Esophagus squamous epithelium (tissue), 5 donors: ENCODE measurements around the gene GABRB1. TPM values are rescaled to one million over a fixed set of nuclear protein-coding genes. Genes with fewer than 3 reads are reported as not detected.

Experiments used
- DNase-seq: peaks from one replicate; lab custom pipeline; 2025; lab: John Stamatoyannopoulos, UW
- H3K27ac ChIP-seq, 4 donors: fragments of 200-600 bp; sonication (generic); one replicate each; pipeline ENCODE4 v1.5.1; 2016 to 2019; ENCODE audit warnings: mild to moderate bottlenecking in 1 of 4
- H3K27me3 ChIP-seq, 4 donors: fragments of 200-600 bp; sonication (generic); 1 replicate in 3 of 4; 2 replicates in 1 of 4; pipeline versions ENCODE4 v1.5.1 to v1.6.0; 2017 to 2021; ENCODE audit warnings: antibody characterized with exemption in 1 of 4
- H3K36me3 ChIP-seq, 3 donors: fragments of 200-600 bp; sonication (generic); one replicate each; pipeline ENCODE4 v1.5.1; 2016 to 2019
- H3K4me1 ChIP-seq, 3 donors: fragments of 200-600 bp; sonication (generic); one replicate each; pipeline ENCODE4 v1.5.1; 2017 to 2019
- H3K4me3 ChIP-seq, 4 donors: fragments of 200-600 bp; sonication (generic); 1 replicate in 3 of 4; 2 replicates in 1 of 4; pipeline ENCODE4 v1.5.1; 2016 to 2019; ENCODE audit warnings: mild to moderate bottlenecking in 2 of 4, moderate library complexity in 1 of 4
- H3K9me3 ChIP-seq, 3 donors: fragments of 200-600 bp; sonication (generic); one replicate each; pipeline ENCODE4 v1.5.1; 2016 to 2019
- POLR2A ChIP-seq, 4 donors: fragments of 450-650 bp; IDR thresholded peaks; one replicate each; pipeline ENCODE4 v1.6.1; 2017; ENCODE audit warnings: antibody characterized with exemption in 4 of 4, mild to moderate bottlenecking in 4 of 4, moderate library complexity in 3 of 4
- WGBS, 2 donors: methylation state at CpG; one replicate each; pipeline ENCODE4 v1.1.5; 2018; 5-methylcytosine and 5-hydroxymethylcytosine counted together
- intact Hi-C: fragments of 100-400 bp; cut with DNase I; formaldehyde crosslinking; loops from one replicate; pipeline ENCODE4 v1.15.0; 2022
- total RNA-seq, 4 donors: library from RNA; depleted of rRNA; stranded (reverse); fragments of >200 nt; gene quantifications; one replicate each; pipeline ENCODE4 v1.1.0, GENCODE V29; 2016
- TF ChIP-seq, protein P1 (sequence below), 6 experiments: fragments of 450-650 bp in 4 of 6; fragments of 200-600 bp in 2 of 6; sonication (generic) in 2 of 6; IDR thresholded peaks; one replicate each; pipeline ENCODE4 v1.5.1; 2016 to 2019; ENCODE audit warnings: antibody characterized with exemption in 6 of 6, mild to moderate bottlenecking in 4 of 6, moderate library complexity in 4 of 6
- donor health status: DM: yes; HTN: yes; CAD: no.

GABRB1 gene
- total RNA-seq, 4 donors from 2014 or later: not detected

DNA sequence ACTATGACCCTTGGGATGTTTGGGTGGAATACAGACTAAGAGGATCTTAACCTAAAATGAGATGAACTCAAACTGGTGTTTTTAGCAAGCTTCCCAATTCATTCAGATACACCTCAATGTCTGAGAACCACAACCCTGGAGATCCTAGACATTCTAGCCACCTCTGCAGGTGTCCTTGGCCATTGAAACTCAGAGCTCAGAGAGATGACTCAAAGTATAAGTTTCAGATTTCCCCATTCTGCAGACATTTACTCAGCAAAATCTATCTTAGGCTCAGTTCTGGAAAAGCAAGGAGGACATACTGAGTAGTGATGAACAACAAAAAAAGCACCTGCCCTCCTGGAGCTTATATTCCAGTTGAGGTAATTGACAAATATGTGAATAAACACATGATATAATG lies 384.4 kb downstream of the GABRB1 start:
- no peak for TF ChIP-seq POLR2A (IDR thresholded peaks at IDR 0.05)
- TF ChIP-seq, protein P1, sequence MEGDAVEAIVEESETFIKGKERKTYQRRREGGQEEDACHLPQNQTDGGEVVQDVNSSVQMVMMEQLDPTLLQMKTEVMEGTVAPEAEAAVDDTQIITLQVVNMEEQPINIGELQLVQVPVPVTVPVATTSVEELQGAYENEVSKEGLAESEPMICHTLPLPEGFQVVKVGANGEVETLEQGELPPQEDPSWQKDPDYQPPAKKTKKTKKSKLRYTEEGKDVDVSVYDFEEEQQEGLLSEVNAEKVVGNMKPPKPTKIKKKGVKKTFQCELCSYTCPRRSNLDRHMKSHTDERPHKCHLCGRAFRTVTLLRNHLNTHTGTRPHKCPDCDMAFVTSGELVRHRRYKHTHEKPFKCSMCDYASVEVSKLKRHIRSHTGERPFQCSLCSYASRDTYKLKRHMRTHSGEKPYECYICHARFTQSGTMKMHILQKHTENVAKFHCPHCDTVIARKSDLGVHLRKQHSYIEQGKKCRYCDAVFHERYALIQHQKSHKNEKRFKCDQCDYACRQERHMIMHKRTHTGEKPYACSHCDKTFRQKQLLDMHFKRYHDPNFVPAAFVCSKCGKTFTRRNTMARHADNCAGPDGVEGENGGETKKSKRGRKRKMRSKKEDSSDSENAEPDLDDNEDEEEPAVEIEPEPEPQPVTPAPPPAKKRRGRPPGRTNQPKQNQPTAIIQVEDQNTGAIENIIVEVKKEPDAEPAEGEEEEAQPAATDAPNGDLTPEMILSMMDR (IDR thresholded peaks at IDR 0.05): no peak
- H3K4me1 ChIP-seq: no peaks in the 10 kb centered on the region
- intact Hi-C loops: no loop called here
- H3K27ac ChIP-seq: no peak overlapping the region
- no peaks in the 10 kb centered on the region for H3K9me3 ChIP-seq
- no peak overlapping the region for H3K4me3 ChIP-seq
- no peak for DNase-seq
- H3K27me3 ChIP-seq: no peaks in the 10 kb centered on the region
- H3K36me3 ChIP-seq: no peaks in the 10 kb centered on the region

DNA sequence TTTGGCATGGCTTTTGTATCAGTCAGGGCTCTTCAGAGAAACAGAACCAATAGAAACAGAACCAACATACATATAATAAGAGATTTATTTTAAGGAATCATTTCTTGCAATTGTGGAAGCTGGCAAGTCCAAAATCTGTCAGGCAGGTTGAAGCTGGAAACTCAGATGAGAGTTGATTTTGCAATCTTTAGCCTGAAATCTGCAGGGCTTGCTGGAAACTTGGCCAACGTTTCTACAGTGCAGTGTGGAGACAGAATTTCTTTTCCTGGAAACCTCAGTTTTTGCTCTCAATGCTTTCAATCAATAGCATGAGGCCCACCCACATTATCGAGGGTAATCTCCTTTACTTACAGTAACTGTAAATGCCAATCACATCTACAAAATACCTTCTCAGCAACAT lies 386.8 kb downstream of the GABRB1 start:
- no peak for DNase-seq
- TF ChIP-seq POLR2A (IDR thresholded peaks at IDR 0.05): no peak
- TF ChIP-seq, protein P1 (IDR thresholded peaks at IDR 0.05): no peak
- H3K9me3 ChIP-seq: no peaks in the 10 kb centered on the region
- intact Hi-C loops: no loop called here
- H3K27ac ChIP-seq: no peak overlapping the region
- no peaks in the 10 kb centered on the region for H3K36me3 ChIP-seq
- 36 to 58% methylated on average over 2 of the region's 2 CpGs for WGBS, 2 donors
- no peak overlapping the region for H3K4me3 ChIP-seq
- no peaks in the 10 kb centered on the region for H3K4me1 ChIP-seq
- H3K27me3 ChIP-seq: no peaks in the 10 kb centered on the region

DNA sequence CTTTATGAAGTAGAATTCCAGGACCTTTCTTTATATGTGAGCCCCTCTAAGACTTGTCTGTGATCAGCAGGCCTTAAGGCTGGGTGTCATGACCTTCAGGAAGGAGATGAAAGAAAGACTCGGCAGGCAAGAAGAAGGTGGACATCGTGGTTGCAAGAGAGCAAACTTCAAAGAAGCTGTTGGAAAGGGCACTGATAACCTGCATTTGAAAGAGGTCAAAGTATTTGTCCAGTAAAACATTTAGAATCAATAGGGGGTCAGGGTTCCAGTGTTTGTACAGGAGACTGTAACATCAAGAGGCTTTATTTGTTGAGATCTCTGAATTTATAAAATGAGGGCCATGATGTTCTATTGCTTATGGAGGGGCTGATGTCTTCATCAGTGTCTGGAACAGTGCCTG lies 387.9 kb downstream of the GABRB1 start:
- Histone ChIP-seq H3K4me1 (no peaks in the 10 kb centered on the region), H3K4me3 (no peak overlapping the region), H3K36me3 (no peaks in the 10 kb centered on the region), H3K27me3 (no peaks in the 10 kb centered on the region), H3K27ac (no peak overlapping the region), H3K9me3 (no peaks in the 10 kb centered on the region)
- no peak for TF ChIP-seq POLR2A (IDR thresholded peaks at IDR 0.05)
- TF ChIP-seq, protein P1 (IDR thresholded peaks at IDR 0.05): no peak
- intact Hi-C loops: no loop called here
- no peak for DNase-seq
- 71 to 73% methylated on average over 2 of the region's 2 CpGs for WGBS, 2 donors

DNA sequence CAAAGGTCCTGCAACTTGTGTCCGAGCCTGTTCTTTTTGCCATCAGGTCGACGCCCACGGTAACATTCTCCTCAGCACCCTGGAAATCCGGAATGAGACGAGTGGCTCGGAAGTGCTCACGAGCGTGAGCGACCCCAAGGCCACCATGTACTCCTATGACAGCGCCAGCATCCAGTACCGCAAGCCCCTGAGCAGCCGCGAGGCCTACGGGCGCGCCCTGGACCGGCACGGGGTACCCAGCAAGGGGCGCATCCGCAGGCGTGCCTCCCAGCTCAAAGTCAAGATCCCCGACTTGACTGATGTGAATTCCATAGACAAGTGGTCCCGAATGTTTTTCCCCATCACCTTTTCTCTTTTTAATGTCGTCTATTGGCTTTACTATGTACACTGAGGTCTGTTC lies 394.3 kb downstream of the GABRB1 start:
- Histone ChIP-seq H3K4me1 (no peaks in the 10 kb centered on the region), H3K27me3 (no peaks in the 10 kb centered on the region), H3K9me3 (no peaks in the 10 kb centered on the region), H3K36me3 (no peaks in the 10 kb centered on the region), H3K27ac (no peak overlapping the region), H3K4me3 (no peak overlapping the region)
- WGBS, 2 donors: 93% methylated on average over 18 to 22 of the region's 25 CpGs
- intact Hi-C loops: no loop called here
- TF ChIP-seq, protein P1 (IDR thresholded peaks at IDR 0.05): no peak
- no peak for TF ChIP-seq POLR2A (IDR thresholded peaks at IDR 0.05)
- no peak for DNase-seq

DNA sequence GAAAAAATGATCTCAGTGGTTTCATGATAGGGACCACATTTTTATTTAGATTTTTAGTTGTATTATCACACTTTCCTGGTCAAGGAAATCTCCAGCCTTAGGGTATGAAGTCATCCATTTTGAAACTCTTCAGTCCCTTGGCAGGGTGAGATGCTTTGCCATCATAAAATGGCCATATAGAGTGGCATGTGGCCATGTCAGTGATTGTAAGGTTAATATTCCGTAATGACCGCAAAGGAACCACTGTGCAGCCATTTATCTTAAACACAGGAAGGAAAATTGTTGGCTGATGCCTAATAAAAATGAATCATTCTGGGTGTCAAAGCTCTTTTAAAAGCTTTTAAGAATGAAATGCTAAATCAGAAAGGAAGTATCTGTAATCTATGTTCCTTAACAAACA lies 396.6 kb downstream of the GABRB1 start:
- DNase-seq: no peak
- H3K27ac ChIP-seq: no peak overlapping the region
- intact Hi-C loops: no loop called here
- H3K4me1 ChIP-seq: no peaks in the 10 kb centered on the region
- no peaks in the 10 kb centered on the region for H3K27me3 ChIP-seq
- 67 to 78% methylated on average over 2 of the region's 2 CpGs for WGBS, 2 donors
- no peaks in the 10 kb centered on the region for H3K9me3 ChIP-seq
- no peak overlapping the region for H3K4me3 ChIP-seq
- TF ChIP-seq POLR2A (IDR thresholded peaks at IDR 0.05): no peak
- TF ChIP-seq, protein P1 (IDR thresholded peaks at IDR 0.05): no peak
- H3K36me3 ChIP-seq: no peaks in the 10 kb centered on the region
